ENCODE data around the gene SEMA3A. TPM values are rescaled to one million over a fixed set of nuclear protein-coding genes. Genes with fewer than 3 reads are reported as not detected.

SEMA3A gene
- polyA plus RNA-seq, 1 donor from 2014 or later = 22.8 TPM

DNA sequence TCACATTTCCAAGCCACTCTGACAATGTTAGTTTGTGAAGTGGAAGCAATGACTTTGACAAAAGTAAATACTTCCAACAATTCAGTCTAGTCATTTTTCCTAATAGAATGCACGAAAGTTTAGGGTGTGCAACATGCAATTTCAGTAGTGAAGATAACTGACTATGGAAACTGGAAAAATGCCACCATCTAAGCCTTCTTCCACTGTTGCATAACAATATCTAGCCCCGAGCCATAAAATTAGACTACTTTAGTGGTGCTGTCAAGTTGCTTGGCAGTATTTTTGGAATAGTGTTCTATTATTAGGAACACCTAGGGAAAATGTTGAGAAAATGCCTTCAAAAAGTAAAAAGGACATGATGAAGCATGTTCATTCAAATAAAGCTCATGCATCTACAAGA is 17.9 kb downstream of the SEMA3A start:
- Histone ChIP-seq H3K79me2 (replicated peaks; ENCODE audit: insufficient read depth, low read length) (no peaks in the 10 kb centered on the region), H3F3A (ENCODE audit: insufficient read depth, low read length, poor library complexity, severe bottlenecking) (no peaks in the 10 kb centered on the region)

DNA sequence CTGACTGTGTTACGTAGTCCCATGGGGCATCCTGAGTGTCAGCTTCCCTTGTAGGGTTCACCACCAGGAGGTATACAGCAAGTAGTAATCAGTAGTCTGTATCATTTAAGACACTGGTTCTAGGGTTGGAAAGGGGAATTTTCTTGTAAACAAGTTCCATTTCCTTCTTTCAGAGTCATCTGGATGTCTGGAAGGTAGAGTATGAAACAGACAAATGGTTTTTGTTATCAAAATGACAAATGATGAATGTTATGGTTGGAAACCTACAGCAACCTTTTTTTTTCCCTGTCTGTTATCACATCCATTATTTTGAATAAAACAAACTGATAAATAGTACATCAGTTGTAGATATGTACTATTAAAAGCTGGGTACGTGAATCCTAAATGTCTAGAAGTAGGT is 19.1 kb downstream of the SEMA3A start:
- no peaks in the 10 kb centered on the region for H3K36me3 ChIP-seq (ENCODE audit: insufficient read depth, low read length)
- no peaks in the 10 kb centered on the region for H4K20me1 ChIP-seq (ENCODE audit: insufficient read depth)
- no peaks in the 10 kb centered on the region for H3F3A ChIP-seq (ENCODE audit: insufficient read depth, low read length, poor library complexity, severe bottlenecking)
- no peaks in the 10 kb centered on the region for H3K27me3 ChIP-seq (ENCODE audit: insufficient read depth, low read depth, low read length)
- H3K9ac ChIP-seq (ENCODE audit: low read length) = no peak overlapping the region
- H3K9me3 ChIP-seq (ENCODE audit: low read length) = peaks cover 5% of the 10 kb centered on the region
- H3K27ac ChIP-seq (ENCODE audit: low read length) = no peak overlapping the region
- no peak overlapping the region for H2AFZ ChIP-seq (ENCODE audit: low read depth, low read length)
- H3K79me2 ChIP-seq (replicated peaks; ENCODE audit: insufficient read depth, low read length) = no peaks in the 10 kb centered on the region
- H3K9me2 ChIP-seq (ENCODE audit: insufficient read depth, low read length) = no peaks in the 10 kb centered on the region
- no peak for TF ChIP-seq TAF1 (IDR thresholded peaks at IDR 0.05; ENCODE audit: low read depth)
- TF ChIP-seq EZH2 (IDR thresholded peaks at IDR 0.05; ENCODE audit: borderline replicate concordance, insufficient read depth, low read length, poor library complexity, severe bottlenecking) = no peak
- no peak for TF ChIP-seq EP300 (conservative IDR thresholded peaks at IDR 0.05; ENCODE audit: poor library complexity, severe bottlenecking)
- TF ChIP-seq POLR2AphosphoS5 (IDR thresholded peaks at IDR 0.05) = no peak
- TF ChIP-seq CTCF (IDR thresholded peaks at IDR 0.05; ENCODE audit: poor library complexity, severe bottlenecking) = no peak
- no peak for TF ChIP-seq MXI1 (conservative IDR thresholded peaks at IDR 0.05; ENCODE audit: poor library complexity, severe bottlenecking)
- no peak for TF ChIP-seq RAD21 (conservative IDR thresholded peaks at IDR 0.05)
- TF ChIP-seq, protein P1, sequence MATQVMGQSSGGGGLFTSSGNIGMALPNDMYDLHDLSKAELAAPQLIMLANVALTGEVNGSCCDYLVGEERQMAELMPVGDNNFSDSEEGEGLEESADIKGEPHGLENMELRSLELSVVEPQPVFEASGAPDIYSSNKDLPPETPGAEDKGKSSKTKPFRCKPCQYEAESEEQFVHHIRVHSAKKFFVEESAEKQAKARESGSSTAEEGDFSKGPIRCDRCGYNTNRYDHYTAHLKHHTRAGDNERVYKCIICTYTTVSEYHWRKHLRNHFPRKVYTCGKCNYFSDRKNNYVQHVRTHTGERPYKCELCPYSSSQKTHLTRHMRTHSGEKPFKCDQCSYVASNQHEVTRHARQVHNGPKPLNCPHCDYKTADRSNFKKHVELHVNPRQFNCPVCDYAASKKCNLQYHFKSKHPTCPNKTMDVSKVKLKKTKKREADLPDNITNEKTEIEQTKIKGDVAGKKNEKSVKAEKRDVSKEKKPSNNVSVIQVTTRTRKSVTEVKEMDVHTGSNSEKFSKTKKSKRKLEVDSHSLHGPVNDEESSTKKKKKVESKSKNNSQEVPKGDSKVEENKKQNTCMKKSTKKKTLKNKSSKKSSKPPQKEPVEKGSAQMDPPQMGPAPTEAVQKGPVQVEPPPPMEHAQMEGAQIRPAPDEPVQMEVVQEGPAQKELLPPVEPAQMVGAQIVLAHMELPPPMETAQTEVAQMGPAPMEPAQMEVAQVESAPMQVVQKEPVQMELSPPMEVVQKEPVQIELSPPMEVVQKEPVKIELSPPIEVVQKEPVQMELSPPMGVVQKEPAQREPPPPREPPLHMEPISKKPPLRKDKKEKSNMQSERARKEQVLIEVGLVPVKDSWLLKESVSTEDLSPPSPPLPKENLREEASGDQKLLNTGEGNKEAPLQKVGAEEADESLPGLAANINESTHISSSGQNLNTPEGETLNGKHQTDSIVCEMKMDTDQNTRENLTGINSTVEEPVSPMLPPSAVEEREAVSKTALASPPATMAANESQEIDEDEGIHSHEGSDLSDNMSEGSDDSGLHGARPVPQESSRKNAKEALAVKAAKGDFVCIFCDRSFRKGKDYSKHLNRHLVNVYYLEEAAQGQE (IDR thresholded peaks at IDR 0.05; ENCODE audit: borderline replicate concordance) = no peak
- TF ChIP-seq SMC3 (conservative IDR thresholded peaks at IDR 0.05; ENCODE audit: poor library complexity) = no peak
- no peak overlapping the region for H3K4me2 ChIP-seq (ENCODE audit: low read length)
- H3K4me3 ChIP-seq (ENCODE audit: low read length) = no peak overlapping the region

More for the DNA sequence above, 17.9 kb downstream of the SEMA3A start:
- Histone ChIP-seq H2AFZ (ENCODE audit: low read depth, low read length) (no peak overlapping the region), H3K4me2 (ENCODE audit: low read length) (no peak overlapping the region), H3K9ac (ENCODE audit: low read length) (no peak overlapping the region), H3K4me3 (ENCODE audit: low read length) (no peak overlapping the region), H4K20me1 (ENCODE audit: insufficient read depth) (no peaks in the 10 kb centered on the region), H3K9me3 (ENCODE audit: low read length) (peaks cover 5% of the 10 kb centered on the region), H3K27ac (ENCODE audit: low read length) (no peak overlapping the region), H3K9me2 (ENCODE audit: insufficient read depth, low read length) (no peaks in the 10 kb centered on the region), H3K27me3 (ENCODE audit: insufficient read depth, low read depth, low read length) (no peaks in the 10 kb centered on the region), H3K36me3 (ENCODE audit: insufficient read depth, low read length) (no peaks in the 10 kb centered on the region)
- TF ChIP-seq TAF1 (IDR thresholded peaks at IDR 0.05; ENCODE audit: low read depth) = no peak
- TF ChIP-seq, protein P1 (IDR thresholded peaks at IDR 0.05; ENCODE audit: borderline replicate concordance) = no peak
- no peak for TF ChIP-seq EZH2 (IDR thresholded peaks at IDR 0.05; ENCODE audit: borderline replicate concordance, insufficient read depth, low read length, poor library complexity, severe bottlenecking)
- no peak for TF ChIP-seq MXI1 (conservative IDR thresholded peaks at IDR 0.05; ENCODE audit: poor library complexity, severe bottlenecking)
- no peak for TF ChIP-seq POLR2AphosphoS5 (IDR thresholded peaks at IDR 0.05)
- no peak for TF ChIP-seq SMC3 (conservative IDR thresholded peaks at IDR 0.05; ENCODE audit: poor library complexity)
- TF ChIP-seq RAD21 (conservative IDR thresholded peaks at IDR 0.05) = no peak
- TF ChIP-seq CTCF (IDR thresholded peaks at IDR 0.05; ENCODE audit: poor library complexity, severe bottlenecking) = no peak
- TF ChIP-seq EP300 (conservative IDR thresholded peaks at IDR 0.05; ENCODE audit: poor library complexity, severe bottlenecking) = no peak

All from neural cell (in vitro differentiated cells).